A549 (cell line): Measurements from ENCODE around the gene MAP1S. TPM values are rescaled to one million over a fixed set of nuclear protein-coding genes. Genes with fewer than 3 reads are reported as not detected.

Source experiments
- ATAC-seq, 2 experiments: fragments of 200-7000 bp in 1 of 2; fragments of >200 bp in 1 of 2; cut with Nextera tagmentation in 1 of 2; cut with Tn5 transposase in 1 of 2; 3 replicates each; pipeline versions ENCODE4 v1.8.0 to v1.9.1; 2018 to 2020; ENCODE audit warnings: mild to moderate bottlenecking in 1 of 2, moderate library complexity in 1 of 2
- CTCF ChIA-PET: fragments of 300-600 bp; sonication (Branson Sonifier 250); formaldehyde crosslinking; extraction: SDS; loops from one replicate; lab custom pipeline; 2021; ENCODE audit warnings: antibody characterized with exemption, inconsistent platforms; lab: Yijun Ruan, JAX
- POLR2A ChIA-PET: fragments of 350-600 bp; formaldehyde crosslinking; extraction: SDS; loops from one replicate; lab custom pipeline; 2021; ENCODE audit warnings: antibody characterized with exemption, inconsistent platforms; lab: Yijun Ruan, JAX
- DNase-seq, 2 experiments: peaks; one replicate each; pipeline versions ENCODE4 v3.0.0 to v3.0.0-alpha.2; 2011 to 2016; ENCODE audit warnings: low read depth in 1 of 2, low spot score in 1 of 2
- FAIRE-seq: peaks from 2 replicates; lab custom pipeline; 2011; peaks lifted over from hg19 to GRCh38; lab: Jason Lieb, UNC
- H3K27ac ChIP-seq, 2 experiments: fragments of >200 bp; sonication (Bioruptor Twin); formaldehyde crosslinking; 3 replicates each; pipeline ENCODE4 v1.5.1; 2016 to 2017
- H3K4me1 ChIP-seq: fragments of >200 bp; sonication (Bioruptor Twin); formaldehyde crosslinking; 3 replicates; pipeline ENCODE4 v1.6.1; 2016
- H3K4me2 ChIP-seq: fragments of >200 bp; sonication (Bioruptor Twin); formaldehyde crosslinking; 3 replicates; pipeline ENCODE4 v1.6.1; 2016
- H3K4me3 ChIP-seq: fragments of >200 bp; sonication (Bioruptor Twin); formaldehyde crosslinking; 3 replicates; pipeline ENCODE4 v1.5.1; 2016
- H3K9me3 ChIP-seq: fragments of >200 bp; sonication (Bioruptor Twin); formaldehyde crosslinking; 3 replicates; pipeline ENCODE4 v1.6.1; 2016
- CBX2 ChIP-seq: fragments of 200-600 bp; sonication (generic); IDR thresholded peaks from 2 replicates; pipeline ENCODE4 v1.6.1; 2016; ENCODE audit warnings: low read depth, mild to moderate bottlenecking, borderline replicate concordance
- CEBPB ChIP-seq, 2 experiments: fragments of >200 bp in 1 of 2; sonication (Bioruptor Twin) in 1 of 2; formaldehyde crosslinking in 1 of 2; IDR thresholded peaks; 2 replicates each; pipeline ENCODE4 v1.6.1; 2012 to 2016
- FOXS1 ChIP-seq: fragments of 250-450 bp; sonication (Bioruptor Pico); IDR thresholded peaks from 2 replicates; pipeline ENCODE4 v1.5.0; 2020; ENCODE audit warnings: mild to moderate bottlenecking, moderate library complexity
- HEYL ChIP-seq: fragments of 250-450 bp; sonication (Bioruptor Pico); IDR thresholded peaks from 2 replicates; pipeline ENCODE4 v1.8.0; 2021; ENCODE audit warnings: mild to moderate bottlenecking, moderate library complexity
- JUN ChIP-seq, 2 experiments: fragments of >200 bp; sonication (Bioruptor Twin); formaldehyde crosslinking; IDR thresholded peaks; 2 replicates in 1 of 2; 3 replicates in 1 of 2; pipeline ENCODE4 v1.6.1; 2016 to 2017
- PHF8 ChIP-seq: fragments of 200-600 bp; sonication (generic); IDR thresholded peaks from 2 replicates; pipeline ENCODE4 v1.6.1; 2016; ENCODE audit warnings: low read depth, mild to moderate bottlenecking, antibody characterized with exemption, moderate library complexity, borderline replicate concordance
- POLR2AphosphoS2 ChIP-seq: conservative IDR thresholded peaks from 2 replicates; pipeline ENCODE4 v1.6.1; 2012; ENCODE audit warnings: low read length, improper control_type of control experiment, inconsistent platforms
- RAD21 ChIP-seq, 2 experiments: fragments of >200 bp in 1 of 2; sonication (Bioruptor Twin) in 1 of 2; formaldehyde crosslinking in 1 of 2; IDR thresholded peaks in 1 of 2; conservative IDR thresholded peaks in 1 of 2; 2 replicates in 1 of 2; 3 replicates in 1 of 2; pipeline ENCODE4 v1.6.1; 2012 to 2018; ENCODE audit warnings: inconsistent platforms in 1 of 2
- TFCP2L1 ChIP-seq: fragments of 250-450 bp; sonication (Bioruptor Pico); IDR thresholded peaks from 2 replicates; pipeline ENCODE4 v1.5.0; 2021; ENCODE audit warnings: mild to moderate bottlenecking
- TP53 ChIP-seq: fragments of 250-450 bp; sonication (Bioruptor Pico); IDR thresholded peaks from 2 replicates; pipeline ENCODE4 v1.5.0; 2021; ENCODE audit warnings: mild to moderate bottlenecking, moderate library complexity
- ZFP36 ChIP-seq: fragments of 450-650 bp; IDR thresholded peaks from 2 replicates; pipeline ENCODE4 v1.6.1; 2014; ENCODE audit warnings: borderline replicate concordance; ENCODE audit not compliant: partially characterized antibody
- ZSCAN20 ChIP-seq: fragments of 250-450 bp; sonication (Bioruptor Pico); IDR thresholded peaks from 2 replicates; pipeline ENCODE4 v1.8.0; 2022; ENCODE audit warnings: mild to moderate bottlenecking, moderate library complexity
- WGBS: methylation state at CpG from one replicate; pipeline ENCODE4 v1.1.6; 2017; ENCODE audit errors: missing lambda C conversion rate; 5-methylcytosine and 5-hydroxymethylcytosine counted together
- polyA plus RNA-seq, 4 experiments: library from polyadenylated mRNA; depleted of rRNA in 3 of 4; stranded (reverse); fragments of >200 nt; fragmentation: RNase III in 1 of 4; extraction: RNeasy Plus Mini Kit Qiagen cat#74134 plus additional on column Dnase treatment in 1 of 4; gene quantifications; 2 replicates in 3 of 4; 3 replicates in 1 of 4; pipeline ENCODE4 v1.2.3, GENCODE V29; 2011 to 2017
- TF ChIP-seq, protein P1 (sequence below): IDR thresholded peaks from 2 replicates; pipeline ENCODE4 v1.6.1; 2012; ENCODE audit warnings: low read depth, borderline replicate concordance
- TF ChIP-seq, protein P2 (sequence below): fragments of 200-600 bp; sonication (generic); IDR thresholded peaks from 2 replicates; pipeline ENCODE4 v1.6.1; 2016; ENCODE audit warnings: antibody characterized with exemption, mild to moderate bottlenecking, moderate library complexity
- TF ChIP-seq, protein P3 (sequence below): fragments of >200 bp; sonication (Bioruptor Twin); formaldehyde crosslinking; IDR thresholded peaks from 3 replicates; pipeline ENCODE4 v1.5.1; 2016
- TF ChIP-seq, protein P4 (sequence below): fragments of 450-650 bp; IDR thresholded peaks from 2 replicates; pipeline ENCODE4 v1.6.1; 2014; ENCODE audit warnings: antibody characterized with exemption
- TF ChIP-seq, protein P5 (sequence below): fragments of 150-350 bp; IDR thresholded peaks from 2 replicates; pipeline ENCODE4 v1.6.1; 2014; ENCODE audit warnings: low read depth, mild to moderate bottlenecking, low read length

The MAP1S gene
- polyA plus RNA-seq, 2 of the 4 experiments (the other 2 are of a cell fraction), result 8.3 to 26.9 TPM

DNA sequence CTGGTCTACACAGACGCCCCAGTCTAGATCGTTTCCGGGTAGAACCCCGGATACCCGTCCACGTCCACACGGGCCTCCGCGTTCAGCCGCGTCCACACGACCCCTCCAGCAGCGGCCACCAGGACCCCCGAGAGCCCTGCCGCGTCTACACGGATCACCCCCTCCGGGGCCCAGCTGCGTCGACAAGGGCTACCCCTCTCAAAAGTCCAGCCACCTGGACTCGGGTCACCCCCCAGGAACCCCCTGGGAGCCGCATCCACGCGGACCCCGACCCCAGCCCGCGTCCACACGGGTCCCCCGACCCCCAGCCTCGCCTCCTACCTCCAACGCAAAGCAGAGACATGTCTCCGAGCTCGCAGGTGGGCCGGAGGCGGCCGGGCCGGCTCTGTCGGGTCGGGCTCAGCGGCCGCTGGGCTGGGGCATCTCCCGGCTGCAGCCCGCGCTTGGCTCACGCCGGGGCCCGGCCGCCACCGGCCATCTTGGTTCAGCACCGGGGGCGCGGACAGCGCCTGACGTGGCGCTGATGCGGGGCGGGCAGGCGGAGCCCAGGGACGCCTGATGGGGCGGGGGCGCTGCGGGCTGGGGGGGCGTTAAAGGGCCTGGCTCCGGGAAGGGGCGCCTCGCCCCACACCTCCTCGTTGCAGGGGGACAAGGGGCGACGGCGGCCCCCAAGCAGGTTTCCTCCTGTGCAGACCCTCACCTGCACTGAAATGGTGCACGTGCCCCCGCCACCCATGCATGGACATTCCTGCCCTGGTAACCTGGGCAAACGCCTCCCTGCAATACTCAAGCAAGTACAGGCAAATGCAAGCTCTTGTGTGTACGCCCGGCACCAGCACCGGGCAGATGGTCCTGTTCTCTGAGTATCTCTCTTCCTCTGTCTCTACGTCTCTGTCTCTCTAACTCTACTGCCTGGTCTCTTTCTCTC is 31.2 kb upstream of the MAP1S start, which contains the start of gene UNC13A:
TSS of gene UNC13A (minus strand) at position 498 of the 928 bp plus-strand sequence. CDS start at position 343, 155 bp downstream.
- TF ChIP-seq, protein P1, sequence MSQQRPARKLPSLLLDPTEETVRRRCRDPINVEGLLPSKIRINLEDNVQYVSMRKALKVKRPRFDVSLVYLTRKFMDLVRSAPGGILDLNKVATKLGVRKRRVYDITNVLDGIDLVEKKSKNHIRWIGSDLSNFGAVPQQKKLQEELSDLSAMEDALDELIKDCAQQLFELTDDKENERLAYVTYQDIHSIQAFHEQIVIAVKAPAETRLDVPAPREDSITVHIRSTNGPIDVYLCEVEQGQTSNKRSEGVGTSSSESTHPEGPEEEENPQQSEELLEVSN, result no peak
- 0 out of 5 replicates have a peak, but pooled peaks of 1 of the 2 experiments have one; percentile 16 for TF ChIP-seq JUN (IDR thresholded peaks at IDR 0.05)
- TF ChIP-seq, protein P2, sequence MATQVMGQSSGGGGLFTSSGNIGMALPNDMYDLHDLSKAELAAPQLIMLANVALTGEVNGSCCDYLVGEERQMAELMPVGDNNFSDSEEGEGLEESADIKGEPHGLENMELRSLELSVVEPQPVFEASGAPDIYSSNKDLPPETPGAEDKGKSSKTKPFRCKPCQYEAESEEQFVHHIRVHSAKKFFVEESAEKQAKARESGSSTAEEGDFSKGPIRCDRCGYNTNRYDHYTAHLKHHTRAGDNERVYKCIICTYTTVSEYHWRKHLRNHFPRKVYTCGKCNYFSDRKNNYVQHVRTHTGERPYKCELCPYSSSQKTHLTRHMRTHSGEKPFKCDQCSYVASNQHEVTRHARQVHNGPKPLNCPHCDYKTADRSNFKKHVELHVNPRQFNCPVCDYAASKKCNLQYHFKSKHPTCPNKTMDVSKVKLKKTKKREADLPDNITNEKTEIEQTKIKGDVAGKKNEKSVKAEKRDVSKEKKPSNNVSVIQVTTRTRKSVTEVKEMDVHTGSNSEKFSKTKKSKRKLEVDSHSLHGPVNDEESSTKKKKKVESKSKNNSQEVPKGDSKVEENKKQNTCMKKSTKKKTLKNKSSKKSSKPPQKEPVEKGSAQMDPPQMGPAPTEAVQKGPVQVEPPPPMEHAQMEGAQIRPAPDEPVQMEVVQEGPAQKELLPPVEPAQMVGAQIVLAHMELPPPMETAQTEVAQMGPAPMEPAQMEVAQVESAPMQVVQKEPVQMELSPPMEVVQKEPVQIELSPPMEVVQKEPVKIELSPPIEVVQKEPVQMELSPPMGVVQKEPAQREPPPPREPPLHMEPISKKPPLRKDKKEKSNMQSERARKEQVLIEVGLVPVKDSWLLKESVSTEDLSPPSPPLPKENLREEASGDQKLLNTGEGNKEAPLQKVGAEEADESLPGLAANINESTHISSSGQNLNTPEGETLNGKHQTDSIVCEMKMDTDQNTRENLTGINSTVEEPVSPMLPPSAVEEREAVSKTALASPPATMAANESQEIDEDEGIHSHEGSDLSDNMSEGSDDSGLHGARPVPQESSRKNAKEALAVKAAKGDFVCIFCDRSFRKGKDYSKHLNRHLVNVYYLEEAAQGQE, result peak; percentile 93
- Histone ChIP-seq H3K4me3 (peak within 1 kb of the TSS; percentile 50), H3K27ac (peak within 1 kb of the TSS; percentile 84 to 92), H3K4me2 (peak within 1 kb of the TSS; percentile 86), H3K9me3 (no peaks in the 10 kb centered on the region), H3K4me1 (peaks cover 29% of the 10 kb centered on the region)
- no peak for FAIRE-seq
- ChIA-PET POLR2A (no interaction called here), CTCF (interaction anchor here (0.9 to 1.5 kb wide), 3 partner anchors 14 to 82 kb away, joined by 3 to 6 read pairs (median 3); no protein-coding TSS in a partner anchor)
- DNase-seq, result peak; percentile 39 to 47
- ATAC-seq, result peak; percentile 73 to 86
- 7% methylated on average over 13 of the region's 77 CpGs for WGBS

DNA sequence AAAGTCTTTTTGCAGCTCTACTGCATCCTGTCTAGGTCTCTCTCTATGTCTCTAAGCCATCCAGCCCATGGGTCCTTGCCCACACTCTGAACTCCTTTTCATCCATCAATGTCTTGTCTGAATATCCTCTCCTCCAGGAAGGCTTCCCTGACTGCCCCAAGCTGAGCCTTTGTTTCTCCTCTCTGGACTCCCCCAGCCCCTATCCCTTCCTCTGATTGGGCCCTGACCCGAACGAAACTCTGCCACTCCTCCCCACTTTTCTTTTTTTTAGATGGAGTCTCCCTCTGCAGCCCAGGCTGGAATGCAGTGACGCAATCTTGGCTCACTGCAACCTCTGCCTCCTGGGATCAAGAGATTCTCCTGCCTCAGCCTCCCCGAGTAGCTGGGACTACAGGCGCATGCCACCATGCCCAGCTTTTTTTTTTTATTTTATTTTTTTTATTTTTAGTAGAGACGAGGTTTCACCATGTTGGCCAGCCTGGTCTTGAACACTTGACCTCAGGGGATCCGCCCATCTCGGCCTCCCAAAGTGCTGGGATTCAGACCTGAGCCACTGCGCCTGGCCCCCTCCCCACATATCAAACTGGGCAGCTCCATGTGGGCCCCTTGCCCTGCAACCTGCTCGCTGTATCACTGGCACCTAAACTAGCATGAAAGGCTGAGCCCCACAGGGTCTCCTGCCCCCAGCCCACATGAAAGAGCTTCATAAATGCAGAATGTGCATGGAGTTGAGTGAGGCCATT is 30.3 kb upstream of the MAP1S start:
- TF ChIP-seq CEBPB (IDR thresholded peaks at IDR 0.05), result 0 out of 4 replicates have a peak, but pooled peaks of 1 of the 2 experiments have one; percentile 46
- no peak for TF ChIP-seq TFCP2L1
- TF ChIP-seq ZSCAN20, result no peak
- TF ChIP-seq JUN (IDR thresholded peaks at IDR 0.05), result no peak
- peak; percentile 44 for TF ChIP-seq ZFP36
- TF ChIP-seq, protein P3, sequence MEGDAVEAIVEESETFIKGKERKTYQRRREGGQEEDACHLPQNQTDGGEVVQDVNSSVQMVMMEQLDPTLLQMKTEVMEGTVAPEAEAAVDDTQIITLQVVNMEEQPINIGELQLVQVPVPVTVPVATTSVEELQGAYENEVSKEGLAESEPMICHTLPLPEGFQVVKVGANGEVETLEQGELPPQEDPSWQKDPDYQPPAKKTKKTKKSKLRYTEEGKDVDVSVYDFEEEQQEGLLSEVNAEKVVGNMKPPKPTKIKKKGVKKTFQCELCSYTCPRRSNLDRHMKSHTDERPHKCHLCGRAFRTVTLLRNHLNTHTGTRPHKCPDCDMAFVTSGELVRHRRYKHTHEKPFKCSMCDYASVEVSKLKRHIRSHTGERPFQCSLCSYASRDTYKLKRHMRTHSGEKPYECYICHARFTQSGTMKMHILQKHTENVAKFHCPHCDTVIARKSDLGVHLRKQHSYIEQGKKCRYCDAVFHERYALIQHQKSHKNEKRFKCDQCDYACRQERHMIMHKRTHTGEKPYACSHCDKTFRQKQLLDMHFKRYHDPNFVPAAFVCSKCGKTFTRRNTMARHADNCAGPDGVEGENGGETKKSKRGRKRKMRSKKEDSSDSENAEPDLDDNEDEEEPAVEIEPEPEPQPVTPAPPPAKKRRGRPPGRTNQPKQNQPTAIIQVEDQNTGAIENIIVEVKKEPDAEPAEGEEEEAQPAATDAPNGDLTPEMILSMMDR, result no peak
- Histone ChIP-seq H3K27ac (peak overlapping the region in 1 of 2 experiments; percentile 92; a peak in 2 of 6 replicates), H3K4me1 (peaks cover 29% of the 10 kb centered on the region), H3K9me3 (no peaks in the 10 kb centered on the region), H3K4me2 (peak overlapping the region; percentile 86; the same call in 2 of the 3 replicates), H3K4me3 (no peak overlapping the region)
- POLR2A ChIA-PET, result no interaction called here
- peak in 1 of 2 experiments; percentile 4; a peak in 2 of 6 replicates for ATAC-seq
- CTCF ChIA-PET, result interaction anchor here (1.2 kb wide), 1 partner anchor 78 kb away, joined by 3 read pairs; no protein-coding TSS in a partner anchor
- WGBS, result 50% methylated on average over 10 of the region's 10 CpGs
- DNase-seq, result no peak
- no peak for FAIRE-seq

DNA sequence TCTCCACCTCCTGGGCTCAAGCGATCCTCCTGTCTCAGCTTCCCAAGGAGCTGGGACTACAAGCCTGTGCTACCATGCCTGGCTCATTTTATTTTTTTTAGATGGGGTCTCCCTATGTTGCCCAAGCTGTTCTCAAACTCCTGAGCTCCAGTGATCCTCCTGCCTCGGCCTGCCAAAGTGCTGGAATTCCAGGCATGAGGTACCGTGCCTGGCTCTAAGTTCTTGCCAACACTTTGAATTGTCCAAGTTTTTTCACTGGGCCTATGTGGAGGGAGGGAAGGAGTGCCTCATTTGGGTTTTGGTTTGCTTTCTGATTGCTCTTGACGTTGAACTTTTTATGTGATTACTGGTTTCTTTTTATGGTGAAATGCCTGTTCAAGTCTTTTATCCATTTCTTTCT is 26.7 kb upstream of the MAP1S start:
- DNase-seq, result no peak
- POLR2A ChIA-PET, result no interaction called here
- H3K9me3 ChIP-seq, result no peaks in the 10 kb centered on the region
- TF ChIP-seq POLR2AphosphoS2 (no peak), JUN (IDR thresholded peaks at IDR 0.05) (no peak), HEYL (CRISPR knock-in tag) (no peak), FOXS1 (CRISPR knock-in tag) (no peak), RAD21 (conservative IDR thresholded peaks at IDR 0.05 in 1 of 2, IDR thresholded peaks at IDR 0.05 in 1 of 2) (no peak), PHF8 (no peak), CBX2 (no peak), TP53 (CRISPR knock-in tag) (no peak)
- TF ChIP-seq, protein P1, result no peak
- TF ChIP-seq, protein P4, sequence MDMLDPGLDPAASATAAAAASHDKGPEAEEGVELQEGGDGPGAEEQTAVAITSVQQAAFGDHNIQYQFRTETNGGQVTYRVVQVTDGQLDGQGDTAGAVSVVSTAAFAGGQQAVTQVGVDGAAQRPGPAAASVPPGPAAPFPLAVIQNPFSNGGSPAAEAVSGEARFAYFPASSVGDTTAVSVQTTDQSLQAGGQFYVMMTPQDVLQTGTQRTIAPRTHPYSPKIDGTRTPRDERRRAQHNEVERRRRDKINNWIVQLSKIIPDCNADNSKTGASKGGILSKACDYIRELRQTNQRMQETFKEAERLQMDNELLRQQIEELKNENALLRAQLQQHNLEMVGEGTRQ, result no peak
- TF ChIP-seq, protein P5, sequence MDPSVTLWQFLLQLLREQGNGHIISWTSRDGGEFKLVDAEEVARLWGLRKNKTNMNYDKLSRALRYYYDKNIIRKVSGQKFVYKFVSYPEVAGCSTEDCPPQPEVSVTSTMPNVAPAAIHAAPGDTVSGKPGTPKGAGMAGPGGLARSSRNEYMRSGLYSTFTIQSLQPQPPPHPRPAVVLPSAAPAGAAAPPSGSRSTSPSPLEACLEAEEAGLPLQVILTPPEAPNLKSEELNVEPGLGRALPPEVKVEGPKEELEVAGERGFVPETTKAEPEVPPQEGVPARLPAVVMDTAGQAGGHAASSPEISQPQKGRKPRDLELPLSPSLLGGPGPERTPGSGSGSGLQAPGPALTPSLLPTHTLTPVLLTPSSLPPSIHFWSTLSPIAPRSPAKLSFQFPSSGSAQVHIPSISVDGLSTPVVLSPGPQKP, result no peak
- TF ChIP-seq, all 56 proteins: peak for 0
- ATAC-seq (no peak), FAIRE-seq (no peak)
- WGBS, result 77% methylated on average over 4 of the region's 4 CpGs
- CTCF ChIA-PET, result interaction anchor here (1.3 kb wide), 1 partner anchor 74 kb away, joined by 7 read pairs; no protein-coding TSS in a partner anchor
- H3K27ac ChIP-seq, result no peak overlapping the region
- no peak overlapping the region for H3K4me2 ChIP-seq
- H3K4me1 ChIP-seq, result peaks cover 10% of the 10 kb centered on the region; the same call in 2 of the 3 replicates
- no peak overlapping the region for H3K4me3 ChIP-seq
